Muscle layer of colon (tissue), 2 donors: ENCODE measurements around the gene FAM216A.
"Not testable (repeated sequence)": the region's sequence is repeated elsewhere in the genome, so short reads cannot be mapped to it uniquely, and the experiment has no call there.

ENCODE experiments used
- H3K27ac ChIP-seq: one replicate; pipeline ENCODE4 v1.7.0; 2013; ENCODE audit warnings: low read depth, mild to moderate bottlenecking, low read length, moderate library complexity
- H3K27me3 ChIP-seq, 2 donors: one replicate each; pipeline ENCODE4 v1.7.0; 2013; ENCODE audit warnings: low read length in 2 of 2, mild to moderate bottlenecking in 2 of 2; ENCODE audit not compliant: insufficient read depth in 2 of 2, control insufficient read depth in 1 of 2
- H3K36me3 ChIP-seq: one replicate; pipeline ENCODE4 v1.7.0; 2013; ENCODE audit warnings: mild to moderate bottlenecking, low read length; ENCODE audit not compliant: insufficient read depth
- H3K4me1 ChIP-seq: one replicate; pipeline ENCODE4 v1.7.0; 2013; ENCODE audit warnings: mild to moderate bottlenecking, low read length; ENCODE audit not compliant: insufficient read depth
- H3K4me3 ChIP-seq, 2 donors: one replicate each; pipeline ENCODE4 v1.7.0; 2013; ENCODE audit warnings: low read length in 2 of 2, low read depth in 1 of 2, mild to moderate bottlenecking in 1 of 2, moderate library complexity in 1 of 2
- H3K9ac ChIP-seq: one replicate; pipeline ENCODE4 v1.7.0; 2013; ENCODE audit warnings: low read length
- H3K9me3 ChIP-seq: one replicate; pipeline ENCODE4 v1.7.0; 2013; ENCODE audit warnings: mild to moderate bottlenecking, low read length
- donor health status: abdominal sarcoma.
- donor health status: Adenocarcinoma of cecum.

Gene FAM216A

DNA sequence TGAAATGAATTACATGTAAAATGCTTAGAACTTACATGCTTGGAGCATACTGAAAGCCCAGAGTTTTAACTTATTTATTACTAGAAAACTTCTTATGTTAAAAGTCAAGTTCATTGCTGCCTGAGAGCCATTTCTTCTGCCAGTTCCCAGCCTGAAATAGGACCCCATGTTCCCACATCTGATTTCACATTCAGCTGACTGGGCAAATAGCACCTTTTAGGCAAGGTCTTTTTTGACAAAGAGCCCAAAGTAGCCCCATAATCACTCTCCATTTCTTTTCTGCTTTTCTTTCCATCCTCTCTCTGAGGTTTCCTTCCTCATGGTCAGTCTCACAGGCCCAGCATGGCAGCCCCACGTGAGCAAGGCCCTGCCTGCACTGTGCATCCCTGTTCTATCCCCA, 17.4 kb upstream of the FAM216A start:
- no peak overlapping the region for H3K4me3 ChIP-seq
- peaks cover 15% of the 10 kb centered on the region for H3K4me1 ChIP-seq
- no peaks in the 10 kb centered on the region for H3K9me3 ChIP-seq
- peaks cover 16% of the 10 kb centered on the region for H3K36me3 ChIP-seq
- H3K9ac ChIP-seq = no peak overlapping the region
- no peaks in the 10 kb centered on the region for H3K27me3 ChIP-seq
- peak overlapping the region; percentile 17 for H3K27ac ChIP-seq

DNA sequence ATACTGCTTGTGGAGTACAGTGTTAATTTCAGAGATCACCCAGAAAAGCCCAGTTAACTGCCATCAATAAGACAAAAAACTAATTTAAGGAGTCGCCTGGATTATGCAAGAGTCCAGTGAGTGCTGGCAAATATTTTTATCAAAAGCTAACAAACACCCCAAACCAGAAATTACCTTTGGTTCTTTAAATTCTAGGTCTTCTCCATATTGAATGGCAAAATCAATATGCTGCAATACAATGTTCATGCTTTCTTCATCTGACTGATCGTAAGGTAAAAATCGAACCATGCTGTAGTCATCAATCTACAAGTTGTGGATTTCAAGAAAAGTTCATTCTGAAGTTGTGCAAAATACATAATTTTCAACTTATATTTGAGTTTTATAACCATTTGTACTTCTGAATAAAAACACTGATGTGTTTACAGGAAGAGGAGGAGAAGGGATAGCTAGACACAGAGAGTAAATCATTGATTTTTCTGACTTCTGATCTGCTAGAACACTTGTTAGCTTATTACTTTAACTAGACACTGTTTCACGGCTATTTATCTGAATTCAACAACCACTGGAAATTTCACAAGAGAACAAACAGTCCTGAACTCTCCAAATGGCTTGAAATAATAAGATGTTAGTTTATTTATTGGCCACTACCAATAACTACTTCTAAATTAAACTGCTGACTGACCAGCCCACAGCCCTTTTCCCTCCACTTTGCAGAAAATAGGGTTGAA, 14.9 kb upstream of the FAM216A start:
- H3K9ac ChIP-seq = no peak overlapping the region
- no peaks in the 10 kb centered on the region for H3K27me3 ChIP-seq
- peaks cover 23% of the 10 kb centered on the region for H3K36me3 ChIP-seq
- H3K9me3 ChIP-seq = no peaks in the 10 kb centered on the region
- no peak overlapping the region for H3K4me3 ChIP-seq
- no peak overlapping the region for H3K27ac ChIP-seq
- peaks cover 2% of the 10 kb centered on the region for H3K4me1 ChIP-seq

DNA sequence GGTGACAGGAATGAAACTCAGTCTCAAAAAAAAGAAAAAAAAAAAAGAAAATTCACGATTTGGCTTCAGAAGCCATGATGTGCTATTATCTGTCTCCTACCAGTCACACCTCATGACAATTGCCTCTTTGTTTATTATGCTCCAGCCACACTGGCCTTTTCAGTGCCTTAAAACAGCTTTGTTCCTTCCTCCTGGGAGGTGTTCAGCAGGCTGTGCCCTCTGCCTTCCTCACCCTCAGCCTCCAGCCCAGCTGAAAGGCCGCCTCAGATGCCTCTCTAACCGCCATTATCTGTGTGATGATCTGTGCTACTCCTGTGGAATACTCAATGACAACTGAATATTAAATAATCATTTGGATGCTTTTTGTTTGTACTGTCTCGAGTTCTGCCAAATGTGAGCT, 9.9 kb upstream of the FAM216A start:
- Histone ChIP-seq H3K36me3 (peaks cover 17% of the 10 kb centered on the region), H3K27ac (no peak overlapping the region), H3K4me3 (no peak overlapping the region), H3K27me3 (no peaks in the 10 kb centered on the region), H3K4me1 (no peaks in the 10 kb centered on the region), H3K9me3 (no peaks in the 10 kb centered on the region), H3K9ac (no peak overlapping the region)

DNA sequence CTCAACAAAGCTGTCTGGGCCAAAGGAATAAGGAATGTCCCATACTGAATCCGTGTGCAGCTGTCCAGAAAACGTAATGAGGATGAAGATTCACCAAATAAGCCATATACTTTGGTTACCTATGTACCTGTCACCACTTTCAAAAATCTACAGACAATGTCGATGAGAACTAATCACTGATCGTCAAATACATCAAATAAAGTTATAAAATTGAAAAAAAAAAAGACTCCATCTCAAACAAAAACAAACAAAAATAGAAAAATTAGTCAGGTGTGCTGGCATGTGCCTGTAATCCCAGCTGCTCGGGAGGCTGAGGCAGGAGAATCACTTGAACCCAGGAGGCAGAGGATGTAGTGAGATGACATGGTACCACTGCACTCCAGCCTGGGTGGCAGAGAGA, 7.5 kb upstream of the FAM216A start:
- not testable (repeated sequence) for H3K27me3 ChIP-seq, H3K9ac ChIP-seq, H3K9me3 ChIP-seq, H3K4me1 ChIP-seq, H3K27ac ChIP-seq, H3K4me3 ChIP-seq
- peaks cover 16% of the 10 kb centered on the region for H3K36me3 ChIP-seq

DNA sequence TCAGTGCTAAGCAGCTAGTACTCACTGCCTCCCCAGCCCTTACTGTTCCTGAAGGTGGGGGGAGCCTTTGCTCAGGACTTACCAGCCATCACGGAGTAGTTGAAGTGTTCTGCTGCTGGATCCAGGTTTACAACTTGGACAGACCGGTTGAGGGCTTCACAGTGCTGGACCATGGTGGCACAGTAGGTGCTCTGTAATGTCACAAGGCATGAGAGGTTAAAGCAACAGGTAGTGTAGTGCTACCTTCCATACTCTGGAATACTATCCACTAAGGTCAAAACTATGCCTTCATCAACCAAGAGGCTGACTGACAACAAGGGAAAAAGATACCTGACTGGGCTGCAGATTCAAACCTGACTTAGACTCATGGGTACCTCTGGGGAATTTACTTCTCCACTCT, 3.6 kb upstream of the FAM216A start:
- Histone ChIP-seq H3K4me1 (peaks cover 21% of the 10 kb centered on the region), H3K27me3 (no peaks in the 10 kb centered on the region), H3K27ac (no peak overlapping the region), H3K36me3 (peaks cover 7% of the 10 kb centered on the region), H3K9ac (no peak overlapping the region), H3K4me3 (no peak overlapping the region), H3K9me3 (no peaks in the 10 kb centered on the region)

DNA sequence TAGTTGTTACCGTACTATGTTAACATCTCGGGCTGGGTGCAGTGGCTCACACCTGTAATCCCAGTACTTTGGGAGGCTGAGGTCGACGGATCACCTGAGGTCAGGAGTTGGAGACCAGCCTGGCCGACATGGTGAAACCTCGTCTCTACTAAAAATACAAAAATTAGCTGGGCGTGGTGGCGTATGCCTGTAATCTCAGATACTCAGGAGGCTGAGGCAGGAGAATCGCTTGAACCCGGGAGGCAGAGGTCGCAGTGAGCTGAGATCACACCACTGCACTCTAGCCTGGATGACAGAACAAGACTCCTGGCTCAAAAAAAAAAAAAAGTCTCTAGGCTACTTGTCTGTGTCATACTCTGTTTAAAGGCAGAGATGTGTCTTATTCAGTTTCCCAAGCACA, 2.9 kb upstream of the FAM216A start:
- H3K27me3 ChIP-seq, H3K9me3 ChIP-seq, H3K4me3 ChIP-seq, H3K36me3 ChIP-seq, H3K27ac ChIP-seq, H3K9ac ChIP-seq: not testable (repeated sequence)
- H3K4me1 ChIP-seq = peaks cover 21% of the 10 kb centered on the region

DNA sequence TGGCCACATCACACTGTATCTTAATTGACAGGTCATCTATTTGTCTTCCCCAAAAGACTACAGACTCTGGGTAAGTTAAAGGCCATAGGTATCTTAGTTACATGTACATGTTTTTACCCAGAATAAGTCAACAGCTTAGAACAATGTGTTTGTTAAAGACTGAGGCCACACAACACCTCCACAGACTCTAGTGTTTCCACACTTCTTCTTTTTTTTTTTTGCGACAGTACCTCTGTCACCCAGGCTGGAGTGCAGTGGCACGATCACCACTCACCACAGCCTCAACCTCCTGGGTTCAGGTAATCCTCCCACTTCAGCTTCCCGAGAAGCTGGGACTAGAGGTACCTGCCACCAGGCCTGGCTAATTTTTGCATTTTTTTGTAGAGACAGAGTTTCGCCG, 1.9 kb upstream of the FAM216A start:
- H3K9ac ChIP-seq = peak overlapping the region; percentile 39
- peaks cover 7% of the 10 kb centered on the region for H3K36me3 ChIP-seq
- H3K4me3 ChIP-seq = peak overlapping the region in 1 of 2 donors; percentile 82
- H3K27me3 ChIP-seq = no peaks in the 10 kb centered on the region
- H3K9me3 ChIP-seq = no peaks in the 10 kb centered on the region
- no peak overlapping the region for H3K27ac ChIP-seq
- H3K4me1 ChIP-seq = peaks cover 21% of the 10 kb centered on the region

DNA sequence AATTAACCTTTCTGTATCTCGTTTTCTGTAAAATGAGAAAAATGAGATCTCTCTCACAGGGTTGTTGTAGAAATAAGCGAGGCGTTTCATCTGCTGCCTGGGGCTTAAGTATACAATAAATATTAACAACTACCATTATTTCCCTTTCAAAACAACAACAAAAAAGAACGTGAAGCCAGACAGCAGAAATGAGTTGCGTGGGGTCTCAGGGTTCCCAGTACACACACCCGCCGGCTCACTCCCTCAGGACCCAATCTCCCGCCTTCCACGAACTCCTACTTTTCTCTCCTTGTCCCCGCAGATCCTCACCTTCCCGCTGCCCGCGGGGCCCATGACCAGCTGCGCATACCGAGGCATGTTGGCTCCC, 815 bp upstream of the FAM216A start:
- peaks cover 21% of the 10 kb centered on the region for H3K4me1 ChIP-seq
- peak overlapping the region; percentile 81 to 82 for H3K4me3 ChIP-seq
- H3K36me3 ChIP-seq = peaks cover 7% of the 10 kb centered on the region
- peak overlapping the region; percentile 94 for H3K9ac ChIP-seq
- H3K27ac ChIP-seq = peak overlapping the region; percentile 78
- no peaks in the 10 kb centered on the region for H3K9me3 ChIP-seq
- no peaks in the 10 kb centered on the region for H3K27me3 ChIP-seq

DNA sequence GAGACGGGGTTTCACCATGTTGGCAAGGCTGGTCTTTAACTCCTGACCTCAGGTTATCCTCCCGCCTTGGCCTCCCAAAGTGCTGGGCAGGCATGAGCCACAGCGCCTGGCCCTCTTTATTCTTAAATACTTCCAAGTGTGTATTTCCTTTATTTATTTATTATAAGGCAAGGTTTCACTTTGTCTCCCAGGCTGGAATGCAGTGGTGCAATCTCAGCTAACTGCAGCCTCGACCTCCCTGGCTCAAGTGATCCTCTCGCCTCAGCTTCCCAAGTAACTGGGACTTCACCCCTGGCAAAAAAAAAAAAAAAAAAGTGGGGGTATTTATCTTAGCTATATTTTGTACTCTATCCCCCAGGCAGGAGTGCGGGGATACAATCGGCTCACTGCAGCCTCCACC, 6.8 kb downstream of the FAM216A start:
- H3K9me3 ChIP-seq = no peaks in the 10 kb centered on the region
- no peaks in the 10 kb centered on the region for H3K36me3 ChIP-seq
- H3K27ac ChIP-seq = no peak overlapping the region
- H3K9ac ChIP-seq = no peak overlapping the region
- no peak overlapping the region for H3K4me3 ChIP-seq
- no peaks in the 10 kb centered on the region for H3K4me1 ChIP-seq
- no peaks in the 10 kb centered on the region for H3K27me3 ChIP-seq

DNA sequence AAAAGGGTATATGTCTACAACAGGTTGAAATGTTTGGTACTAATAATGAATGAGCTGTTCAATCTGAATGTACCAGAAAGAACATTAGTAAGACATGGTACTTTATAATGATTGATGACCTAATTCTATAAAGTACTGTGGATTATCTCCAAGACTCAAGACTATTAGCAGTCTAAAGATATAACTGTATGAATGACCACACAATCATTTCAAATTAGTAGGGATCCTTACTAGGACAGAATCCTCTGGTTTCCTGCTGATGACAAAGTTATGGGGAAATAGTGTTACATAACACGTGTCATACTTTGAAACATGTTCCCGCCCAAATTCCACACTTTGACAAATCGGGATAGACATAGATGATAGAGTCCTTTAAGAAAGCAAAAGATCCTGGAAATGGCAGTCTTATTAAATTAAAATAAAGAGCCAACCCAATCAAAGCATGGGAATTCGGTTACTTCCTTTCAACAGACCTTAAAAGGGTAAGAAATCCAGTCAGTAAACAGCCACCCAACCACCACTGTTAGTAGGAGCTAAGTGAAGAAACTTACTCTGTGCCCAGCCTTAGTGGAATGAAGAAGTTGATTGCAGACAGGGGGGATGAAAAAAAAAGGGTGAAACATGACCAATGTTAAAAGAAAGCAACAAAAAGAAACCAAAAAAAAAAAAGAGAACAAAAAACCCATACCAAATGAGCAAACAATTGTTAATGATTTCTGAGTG, 30.5 kb downstream of the FAM216A start:
- Histone ChIP-seq H3K9me3 (no peaks in the 10 kb centered on the region), H3K27ac (no peak overlapping the region), H3K36me3 (peaks cover 7% of the 10 kb centered on the region), H3K27me3 (no peaks in the 10 kb centered on the region), H3K4me1 (peaks cover 31% of the 10 kb centered on the region), H3K4me3 (no peak overlapping the region), H3K9ac (no peak overlapping the region)

DNA sequence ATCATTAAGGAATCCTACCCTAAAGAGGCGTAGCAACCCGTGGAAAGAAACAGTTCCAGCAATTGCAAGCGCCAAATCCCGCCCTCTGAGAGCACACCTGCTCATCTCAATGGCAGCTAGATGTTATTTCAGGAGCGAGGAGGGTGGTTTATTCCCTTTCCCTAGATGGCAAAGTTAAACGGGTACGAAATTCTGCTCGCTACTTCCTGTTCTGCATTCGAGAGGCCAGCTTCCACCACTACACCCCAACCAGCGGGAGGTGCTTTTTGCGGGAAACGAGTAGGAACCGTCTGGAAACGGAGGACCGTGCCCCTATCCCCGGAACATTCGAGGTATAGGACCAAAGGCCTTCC, 32.7 kb downstream of the FAM216A start:
- H3K27me3 ChIP-seq = no peaks in the 10 kb centered on the region
- peaks cover 31% of the 10 kb centered on the region for H3K4me1 ChIP-seq
- no peaks in the 10 kb centered on the region for H3K36me3 ChIP-seq
- H3K9me3 ChIP-seq = no peaks in the 10 kb centered on the region
- H3K4me3 ChIP-seq = peak overlapping the region; percentile 47 to 99
- peak overlapping the region; percentile 67 for H3K27ac ChIP-seq
- peak overlapping the region; percentile 72 for H3K9ac ChIP-seq
